Measurements from ENCODE around the gene CFAP74.
"Not testable (repeated sequence)": the region's sequence is repeated elsewhere in the genome, so short reads cannot be mapped to it uniquely, and the experiment has no call there.

The CFAP74 gene

DNA sequence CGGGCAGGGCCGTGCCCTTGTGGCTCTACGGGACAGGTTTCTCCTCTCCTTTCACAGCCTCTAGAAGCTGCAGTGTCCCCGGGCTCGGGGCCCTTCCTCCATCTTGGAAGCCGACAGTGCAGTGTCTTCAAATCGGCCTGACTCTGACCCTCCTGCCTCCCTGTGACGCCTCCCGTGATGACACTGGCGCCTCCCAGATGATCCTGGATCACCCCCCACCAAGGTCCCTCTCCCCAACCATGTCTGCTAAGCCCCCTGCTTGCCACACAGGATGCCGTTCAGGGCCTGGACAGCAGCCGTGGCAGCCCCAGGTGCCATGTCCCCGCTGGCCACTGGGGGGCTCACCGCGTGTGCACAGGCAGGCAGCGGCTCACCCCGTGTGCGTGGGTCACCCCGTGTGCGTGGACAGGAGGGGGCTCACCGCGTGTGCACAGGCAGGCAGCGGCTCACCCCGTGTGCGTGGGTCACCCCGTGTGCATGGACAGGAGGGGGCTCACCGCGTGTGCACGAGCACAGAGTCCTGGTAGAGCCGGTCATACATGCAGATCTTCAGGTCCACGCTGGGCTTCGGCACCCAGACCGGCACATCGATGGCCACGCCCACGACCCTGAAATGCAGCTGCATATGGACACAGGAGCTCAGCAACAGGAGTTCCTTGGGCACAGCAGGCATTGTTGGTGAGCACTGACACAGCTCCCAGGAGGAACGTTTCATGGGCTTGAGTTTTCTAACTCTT, 59.6 kb downstream of the CFAP74 start:
- peak; percentile 64 to 67 for DNase-seq

DNA sequence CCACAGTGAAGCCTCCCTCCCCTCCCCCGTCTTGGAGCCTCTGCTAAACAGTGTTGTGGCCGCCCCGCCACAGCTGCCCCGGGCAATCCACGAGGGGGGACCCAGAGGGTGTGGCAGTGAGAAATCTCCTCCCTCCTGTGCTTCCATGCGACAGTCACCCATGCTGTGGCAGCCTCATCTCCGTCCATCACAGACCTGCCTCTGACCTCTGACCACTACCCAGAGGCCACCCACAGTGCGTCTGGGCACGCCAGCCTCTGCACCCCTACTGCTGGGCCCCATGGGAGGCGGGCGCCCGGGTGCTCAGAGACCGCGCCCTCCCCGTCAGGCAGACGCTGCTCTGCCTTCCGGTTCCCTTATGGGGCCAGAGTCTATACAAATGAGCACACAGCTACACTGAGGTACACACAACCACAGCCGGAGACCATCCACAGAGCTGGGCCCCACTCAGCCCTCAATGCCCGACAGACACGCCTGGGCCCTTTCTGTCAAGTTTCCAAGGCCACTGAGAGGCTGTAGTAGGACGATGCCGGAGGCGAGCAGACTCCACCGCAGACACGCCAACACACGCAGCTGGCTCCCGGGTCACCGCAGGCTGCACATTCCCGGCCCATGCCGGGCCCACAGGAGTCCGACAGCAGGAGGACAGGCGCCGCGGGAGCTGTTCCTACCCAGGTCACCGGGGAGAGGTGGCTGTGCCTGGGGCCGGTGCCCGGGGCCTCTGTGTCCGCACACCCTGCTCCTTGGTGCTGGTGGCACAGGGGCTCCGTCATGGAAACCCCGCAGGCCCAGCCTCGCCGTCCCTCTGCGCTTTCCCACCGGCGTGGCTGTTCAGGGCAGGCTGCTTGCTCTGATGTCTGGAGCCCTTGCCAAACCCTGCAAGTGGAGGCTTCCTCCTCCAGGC, 60.6 kb downstream of the CFAP74 start:
- DNase-seq: no peak

DNA sequence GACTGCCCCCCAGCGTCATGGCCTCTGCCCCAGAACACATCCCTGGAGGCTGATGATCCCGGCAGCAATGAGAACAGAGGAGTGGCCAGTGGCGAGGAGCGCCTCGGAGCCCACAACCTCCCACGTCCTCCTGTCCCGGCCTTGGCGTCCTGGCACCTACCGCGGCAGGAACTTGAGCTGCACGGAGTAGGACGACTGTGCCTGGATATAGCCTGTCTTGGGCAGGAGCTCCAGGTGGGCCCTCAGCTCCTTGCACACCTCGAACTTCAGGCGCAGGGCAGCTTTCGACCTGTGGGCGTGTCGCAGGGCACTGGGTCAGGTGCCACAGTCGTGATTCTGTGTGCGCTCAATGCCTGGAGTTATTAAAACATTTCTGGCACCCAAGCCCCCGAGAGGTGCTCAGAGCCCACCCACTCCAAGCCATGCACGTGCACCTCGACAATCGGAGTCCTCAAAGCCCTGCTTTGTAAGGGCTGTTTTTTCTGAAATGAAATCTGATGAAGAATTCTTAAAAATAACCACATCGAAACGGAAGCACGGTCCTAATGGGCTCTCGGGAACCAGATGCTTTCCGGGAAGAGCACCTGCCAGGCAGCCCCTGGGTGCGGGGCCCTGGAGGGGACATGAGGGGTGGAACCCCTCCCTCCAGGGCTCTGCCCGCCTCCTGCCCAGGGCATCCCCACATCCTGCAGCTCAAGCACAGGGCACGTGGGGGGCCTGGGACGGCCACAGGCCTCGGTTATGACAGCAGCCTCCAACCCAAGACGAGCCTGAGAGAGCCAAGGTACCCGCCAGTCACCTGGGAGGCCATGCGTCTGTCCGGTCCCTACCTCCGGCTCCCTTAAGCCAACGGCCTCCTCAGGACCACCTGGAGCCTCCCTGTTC, 61.5 kb downstream of the CFAP74 start:
- no peak for DNase-seq

DNA sequence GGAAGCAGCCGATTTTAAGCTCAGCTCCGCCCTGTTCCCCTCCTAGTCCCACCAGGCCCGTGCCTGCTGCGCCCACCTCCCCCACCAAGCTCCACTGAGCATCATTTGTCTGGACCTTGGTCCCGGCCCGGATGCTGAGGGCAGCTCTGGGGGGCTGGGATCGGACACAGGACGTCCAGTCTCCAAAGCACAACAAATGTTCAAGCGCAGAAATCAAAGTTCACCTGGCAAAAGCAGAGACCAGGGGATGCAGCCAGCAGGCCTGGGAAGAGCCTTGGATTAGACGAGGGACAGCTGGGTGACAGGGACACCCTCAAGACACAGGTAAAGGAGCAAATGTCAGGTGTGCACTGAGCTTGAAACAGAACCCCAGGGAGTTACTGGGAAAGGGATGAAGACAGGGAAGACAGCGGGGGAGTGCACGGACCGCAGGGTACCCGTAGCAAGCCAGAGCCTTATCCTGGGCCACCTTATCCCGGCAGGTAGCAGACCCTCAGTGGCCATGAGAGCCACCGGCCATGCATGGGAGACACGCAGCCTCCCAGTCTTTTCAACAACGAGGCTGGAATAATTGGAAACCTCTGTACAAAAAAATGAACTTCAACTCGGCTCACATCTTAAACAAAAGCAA, 62.3 kb downstream of the CFAP74 start:
- no peak for DNase-seq

DNA sequence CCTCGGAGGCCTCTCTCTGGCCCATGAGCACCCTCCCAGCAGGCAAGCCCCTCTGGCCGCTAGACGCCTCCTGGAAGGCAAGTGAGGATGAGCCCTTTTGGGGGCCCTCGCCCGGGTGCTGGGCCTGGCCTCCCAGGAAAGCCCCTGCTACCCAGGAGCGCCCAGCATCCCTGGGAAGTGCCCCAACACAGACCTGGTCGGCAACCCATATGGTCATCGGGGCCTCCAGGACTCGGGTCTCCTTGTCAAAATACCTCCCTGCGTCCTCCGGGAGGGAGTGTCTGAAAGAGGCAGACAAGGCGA, 63.5 kb downstream of the CFAP74 start:
- DNase-seq: no peak

DNA sequence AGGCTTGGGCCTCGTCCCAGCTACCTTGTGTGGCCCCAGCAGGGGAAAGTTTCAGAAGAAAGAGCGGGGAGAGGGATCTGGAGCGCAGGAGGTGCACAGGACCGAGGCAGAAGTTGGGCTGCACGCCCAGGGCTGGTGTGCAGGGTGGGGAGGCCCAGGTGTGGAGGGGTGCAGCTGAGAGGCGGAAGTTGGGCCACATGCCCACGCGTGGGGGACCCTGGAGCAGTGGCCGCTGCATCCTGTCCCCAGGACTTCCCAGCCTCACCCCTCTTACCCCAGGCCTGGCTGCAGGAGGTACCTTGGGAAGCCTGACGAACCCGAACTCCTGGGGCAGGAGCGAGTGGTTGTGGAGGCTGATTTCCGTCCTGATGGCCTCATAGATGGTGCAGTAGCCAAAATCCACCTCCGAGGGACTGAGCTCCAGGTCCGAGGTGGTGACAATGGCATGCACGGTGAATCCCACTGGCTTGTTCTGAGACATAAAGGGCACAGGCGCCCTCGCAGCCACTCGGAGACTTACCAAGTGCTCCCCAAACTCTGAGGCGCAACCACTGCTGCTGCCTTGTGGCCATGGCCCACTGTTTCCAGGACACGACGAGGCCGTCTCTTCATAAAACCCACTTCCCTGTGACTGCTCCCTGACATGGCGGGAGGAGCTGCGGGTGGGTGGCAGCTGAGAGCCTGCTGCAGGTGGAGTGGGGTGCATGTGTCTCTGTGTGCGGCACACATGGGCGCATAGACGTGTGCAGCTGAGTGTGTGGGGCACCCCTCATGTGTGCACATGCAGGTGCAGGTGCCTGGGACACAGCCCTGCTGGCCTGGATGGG, 64.1 kb downstream of the CFAP74 start:
- no peak for DNase-seq

DNA sequence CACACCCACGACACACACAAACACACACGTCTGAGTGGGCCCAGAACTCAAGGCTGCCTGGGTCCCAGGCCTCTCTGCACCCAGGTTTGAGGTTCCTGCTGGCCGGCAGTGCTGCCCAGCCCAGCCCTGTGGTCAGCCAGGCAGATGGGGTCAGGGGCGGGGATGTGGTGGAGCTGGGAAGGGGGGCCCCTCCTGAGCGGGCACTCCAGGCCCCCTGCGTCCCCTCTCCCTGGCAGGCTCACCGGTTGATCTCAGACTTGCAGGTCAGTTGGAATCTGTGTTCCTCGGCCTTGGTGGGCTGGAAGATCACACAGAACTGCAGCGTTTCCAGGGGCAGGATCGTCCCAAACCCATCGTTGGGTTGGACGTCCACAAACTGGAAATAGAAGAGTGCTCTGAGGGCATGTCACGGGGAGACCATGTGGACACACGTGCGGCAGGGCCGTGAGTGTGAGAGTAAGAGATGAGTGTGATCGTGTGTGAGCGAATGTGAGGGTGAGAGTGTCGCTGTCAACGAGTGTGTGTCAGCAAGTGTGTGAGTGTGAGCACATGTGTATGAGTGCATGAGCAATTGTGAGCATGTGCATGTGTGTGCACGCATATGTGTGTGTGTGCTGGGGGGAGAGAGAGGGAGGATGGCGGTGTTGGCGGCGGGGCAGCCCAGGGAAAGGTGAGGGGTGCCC, 64.8 kb downstream of the CFAP74 start:
- no peak for DNase-seq

DNA sequence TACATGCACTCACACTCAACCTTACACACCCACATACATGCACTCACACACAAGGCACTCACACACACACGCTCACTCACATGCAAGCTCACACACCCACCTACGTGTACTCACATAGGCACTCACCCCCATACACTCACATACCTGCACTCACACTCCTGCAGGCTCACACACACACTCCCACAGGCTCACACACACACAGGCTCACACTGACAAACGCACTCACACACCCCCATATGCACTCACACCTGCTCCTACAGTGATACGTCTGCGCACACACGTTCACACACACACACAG, 65.4 kb downstream of the CFAP74 start:
- no peak for DNase-seq

DNA sequence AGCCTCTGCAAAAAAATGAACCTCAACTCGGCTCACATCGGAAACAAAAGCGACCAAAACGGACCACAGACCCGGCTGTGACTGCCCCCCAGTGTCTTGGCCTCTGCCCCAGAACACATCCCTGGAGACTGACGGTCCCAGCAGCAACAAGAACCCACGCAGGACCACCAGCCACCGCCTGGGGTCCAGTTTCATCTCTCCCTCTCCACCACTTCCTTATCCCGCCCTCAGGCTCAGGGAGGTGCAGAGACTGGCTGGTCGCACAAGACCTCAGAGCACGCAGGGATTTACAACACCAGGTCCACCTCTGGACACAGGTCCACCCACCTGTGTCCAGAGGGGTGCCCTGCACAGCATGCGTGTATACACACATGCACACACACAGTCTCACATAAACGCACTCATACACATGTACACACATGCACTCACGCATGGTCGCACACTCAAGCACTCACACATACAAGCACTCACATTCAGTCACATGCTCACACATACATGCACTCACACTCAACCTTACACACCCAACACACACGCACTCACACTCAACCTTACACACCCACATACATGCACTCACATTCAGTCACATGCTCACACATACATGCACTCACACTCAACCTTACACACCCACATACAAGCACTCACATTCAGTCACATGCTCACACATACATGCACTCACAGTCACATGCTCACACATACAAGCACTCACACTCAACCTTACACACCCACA, 65.9 kb downstream of the CFAP74 start:
- no peak for DNase-seq

DNA sequence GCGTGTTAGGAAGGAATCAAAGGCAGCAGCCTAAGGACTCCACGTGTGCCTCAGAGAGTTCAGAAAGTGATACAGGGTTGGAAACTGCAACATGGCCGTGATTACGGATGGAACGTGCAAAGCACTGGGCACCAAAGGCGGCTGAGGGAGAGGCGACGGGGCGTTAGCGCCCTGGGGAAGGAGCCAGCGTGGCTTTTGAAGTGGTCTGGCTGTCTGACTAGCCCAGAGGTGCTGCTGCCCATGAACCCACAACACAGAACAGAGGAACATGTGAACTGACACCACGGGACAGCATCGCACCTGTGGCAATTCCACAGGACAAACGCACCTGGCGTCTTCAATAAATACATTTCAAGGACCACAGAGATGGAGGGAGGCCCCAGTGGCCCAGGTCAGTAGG, 66.5 kb downstream of the CFAP74 start:
- no peak for DNase-seq

DNA sequence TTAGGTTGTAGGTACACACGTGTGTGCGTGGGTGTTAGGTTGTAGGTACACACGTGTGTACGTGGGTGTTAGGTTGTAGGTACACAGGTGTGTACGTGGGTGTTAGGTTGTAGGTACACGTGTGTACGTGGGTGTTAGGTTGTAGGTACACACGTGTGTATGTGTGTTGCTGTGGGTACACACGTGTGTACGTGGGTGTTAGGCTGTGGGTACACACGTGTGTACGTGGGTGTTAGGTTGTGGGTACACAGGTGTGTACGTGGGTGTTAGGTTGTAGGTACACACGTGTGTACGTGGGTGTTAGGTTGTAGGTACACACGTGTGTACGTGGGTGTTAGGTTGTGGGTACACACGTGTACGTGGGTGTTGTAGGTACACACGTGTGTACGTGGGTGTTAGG, 68.7 kb downstream of the CFAP74 start:
- DNase-seq: not testable (repeated sequence)

DNA sequence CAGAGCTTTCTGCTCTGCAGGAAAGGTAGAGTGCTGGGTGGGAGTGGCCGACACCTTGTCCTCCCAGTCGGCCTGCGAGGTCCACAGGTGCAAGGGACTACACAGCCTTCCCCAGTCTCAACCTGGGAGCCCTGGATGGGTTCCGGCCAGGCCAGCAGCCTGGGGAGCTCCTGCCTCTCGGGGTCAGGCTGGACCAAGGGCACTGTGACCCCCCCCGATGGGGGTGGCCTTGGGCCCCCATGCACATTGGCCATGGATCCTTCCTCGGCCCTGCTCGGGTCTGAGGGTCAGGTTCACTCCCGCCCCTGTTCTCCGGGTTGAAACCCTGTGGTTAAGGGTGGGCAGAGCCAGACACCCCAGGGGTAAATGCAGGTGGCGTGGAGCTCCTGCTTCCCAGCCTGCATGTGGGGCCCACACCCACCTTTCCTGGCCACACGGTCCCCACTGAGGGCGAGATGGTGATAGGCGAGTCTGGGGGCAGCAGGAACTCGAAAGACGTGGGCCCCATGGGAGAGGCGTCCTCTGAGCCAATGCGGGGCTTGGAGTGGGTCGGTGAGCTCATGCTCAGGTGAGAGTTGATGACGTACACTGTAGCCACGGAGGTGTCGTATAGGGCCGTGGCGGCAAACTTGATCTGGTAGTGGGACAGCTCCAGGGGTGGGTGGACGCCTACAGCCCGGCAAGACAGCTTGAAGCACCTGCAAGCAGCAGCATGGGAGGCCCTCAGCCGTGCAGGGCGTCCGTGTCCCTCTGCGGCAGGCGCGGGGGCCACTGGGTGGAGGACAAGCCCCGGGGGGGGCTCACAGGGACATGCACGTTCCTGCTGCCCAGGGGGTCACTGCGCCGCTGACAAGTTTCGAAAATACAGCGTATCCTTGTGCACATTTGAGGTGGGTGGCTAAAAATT, 73.7 kb downstream of the CFAP74 start:
- no peak for DNase-seq

DNA sequence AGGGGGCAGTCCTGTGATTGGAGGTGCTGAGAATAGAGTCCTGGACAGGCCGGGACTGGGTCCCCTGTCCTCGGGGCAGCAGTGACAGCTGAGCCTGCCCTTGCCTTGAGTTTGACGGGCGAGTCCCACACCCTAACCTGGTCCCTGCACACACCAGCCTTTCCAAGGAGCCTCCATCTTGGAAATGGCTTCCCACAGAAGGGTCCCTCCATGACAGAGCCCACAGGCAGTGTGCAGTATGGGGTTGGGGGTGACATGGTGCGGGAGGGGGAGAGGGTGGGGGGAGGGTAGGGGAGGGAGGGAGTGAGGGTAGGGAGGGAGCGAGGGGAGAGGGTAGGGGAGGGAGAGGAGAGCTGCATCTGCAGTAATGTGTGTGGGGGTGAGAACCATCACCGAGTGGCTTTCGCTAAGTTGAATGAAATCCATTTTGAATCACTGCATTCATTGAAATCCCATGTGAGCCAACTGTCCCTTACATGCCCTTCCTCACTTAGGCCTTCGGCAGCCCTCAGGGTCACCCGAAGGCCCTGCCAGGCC, 74.4 kb downstream of the CFAP74 start:
- DNase-seq: no peak

DNA sequence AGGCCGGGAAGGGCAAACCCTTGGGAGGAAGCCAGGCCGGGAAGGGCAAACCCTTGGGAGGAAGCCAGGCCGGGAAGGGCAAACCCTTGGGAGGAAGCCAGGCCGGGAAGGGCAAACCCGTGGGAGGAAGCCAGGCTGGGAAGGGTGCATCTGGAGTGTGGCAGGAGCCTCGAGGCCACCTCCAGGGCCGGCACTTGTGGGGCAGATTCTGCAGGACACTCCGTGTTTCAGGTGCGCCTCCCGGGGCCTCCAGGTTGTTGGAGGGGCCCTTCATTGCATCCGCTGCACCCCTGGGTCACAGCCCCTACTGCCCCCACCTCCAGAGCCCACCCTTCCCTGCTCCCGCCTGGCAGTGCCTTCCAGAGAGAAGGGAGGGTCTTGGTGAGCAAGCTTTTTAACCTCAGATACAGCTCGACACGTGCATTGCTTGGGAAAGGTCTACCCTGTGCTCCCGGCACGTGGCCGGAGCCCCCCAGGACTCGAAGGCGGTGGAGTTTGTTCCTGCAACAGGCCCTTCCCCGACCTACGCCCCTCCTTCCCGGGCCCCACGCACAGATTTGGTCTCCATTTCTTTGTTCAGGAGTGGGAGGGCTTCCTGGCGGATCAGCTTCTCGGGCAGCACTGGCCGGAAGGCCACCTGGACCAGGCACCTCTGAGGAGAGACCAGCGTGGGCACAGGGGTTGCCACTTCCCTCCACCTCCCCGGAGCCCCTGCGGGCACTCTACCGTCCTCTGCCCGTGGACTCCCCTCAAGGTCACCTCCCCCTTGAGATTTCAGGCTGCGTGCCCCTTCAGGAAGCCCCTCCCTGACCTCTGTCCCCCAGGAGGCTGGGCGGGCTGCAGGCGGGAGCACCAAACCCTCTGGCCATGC, 75.1 kb downstream of the CFAP74 start:
- DNase-seq: no peak

DNA sequence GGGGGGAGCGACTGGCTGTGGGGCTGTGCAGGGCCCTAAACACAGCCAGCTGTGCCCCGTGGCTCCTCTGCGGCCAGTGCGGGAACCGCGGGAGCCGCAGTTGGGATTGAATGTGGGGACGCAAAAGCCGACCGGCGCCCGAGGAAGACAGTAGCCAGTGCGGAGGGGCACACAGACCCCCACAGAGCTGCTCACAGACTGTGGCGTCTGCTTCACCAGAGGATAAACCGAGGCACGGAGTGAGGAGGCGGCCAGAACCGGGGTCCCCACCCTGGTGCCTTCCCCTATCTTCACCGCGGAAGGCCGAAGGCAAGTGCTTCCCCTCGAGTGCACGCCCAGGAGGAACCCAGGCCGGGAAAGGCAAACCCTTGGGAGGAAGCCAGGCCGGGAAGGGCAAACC, 75.8 kb downstream of the CFAP74 start:
- DNase-seq: no peak

DNA sequence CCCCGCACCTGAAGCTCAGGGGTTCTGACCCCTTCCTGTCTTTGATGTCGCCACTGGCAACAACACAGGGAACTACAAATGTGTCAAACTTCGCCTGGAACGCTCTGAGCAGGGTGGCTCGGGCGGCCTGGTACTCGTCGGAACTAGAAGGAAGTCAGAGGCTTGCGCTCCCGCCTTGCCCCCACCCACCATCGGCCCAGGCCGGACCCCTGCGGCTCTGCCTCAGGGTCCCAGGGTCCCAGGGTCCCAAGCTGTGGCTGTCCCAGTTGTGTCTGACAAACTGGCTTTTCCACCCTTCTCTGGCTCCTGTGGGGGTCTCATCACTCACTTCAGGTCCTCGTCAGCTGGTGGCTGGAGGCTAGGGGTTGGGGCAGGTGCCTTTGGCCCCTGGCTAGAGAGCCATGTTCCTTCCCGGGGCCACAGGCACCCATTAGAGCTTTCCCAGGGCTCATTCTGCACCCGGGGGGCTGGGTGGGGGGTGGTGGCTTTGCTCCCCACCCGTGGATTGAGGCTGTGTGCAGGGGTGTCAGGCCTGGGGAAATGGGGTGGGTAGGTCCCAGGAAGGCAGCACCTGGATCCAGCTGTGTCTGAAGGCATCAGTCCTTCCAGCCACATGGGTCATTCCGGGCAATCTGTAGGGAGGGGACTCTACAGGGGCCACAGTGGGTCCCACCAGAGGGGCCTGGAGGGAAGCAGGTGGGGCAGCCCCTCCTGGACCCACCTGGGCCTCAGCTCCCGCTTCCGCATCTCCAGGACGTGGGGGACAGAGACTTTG, 76.5 kb downstream of the CFAP74 start:
- DNase-seq: no peak

DNA sequence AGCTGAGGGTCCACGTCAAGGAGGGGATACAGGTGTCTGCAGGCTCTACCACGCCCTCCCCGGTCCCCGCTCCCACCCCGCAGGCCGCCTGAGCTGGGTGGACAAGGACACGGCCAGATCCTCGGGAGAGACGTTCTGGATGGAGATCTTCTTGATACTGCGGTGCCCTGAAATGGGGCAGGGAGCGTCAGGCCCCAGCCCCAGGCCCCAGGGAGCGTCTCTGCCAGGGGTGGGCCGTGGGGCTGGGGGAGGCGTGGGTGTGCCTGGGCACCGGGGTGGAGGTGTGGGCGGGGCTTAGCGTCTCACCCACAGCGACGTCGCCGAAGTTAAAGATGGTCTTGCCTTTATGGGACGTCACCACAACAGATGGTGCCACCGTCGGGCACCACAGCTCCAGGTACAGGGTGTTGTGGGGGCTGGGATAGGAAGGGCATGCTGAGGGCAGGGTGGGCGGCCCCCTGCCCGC, 77.2 kb downstream of the CFAP74 start:
- DNase-seq: no peak
